OCI-LY1 (cell line): ENCODE data around the gene EPHA8.

ENCODE experiments used
- EZH2 ChIP-seq: fragments of 200-600 bp; sonication (generic), shearing (Covaris generic); IDR thresholded peaks from 2 replicates; pipeline ENCODE4 v1.8.0; 2017; ENCODE audit warnings: borderline replicate concordance, mixed run types, mild to moderate bottlenecking, antibody characterized with exemption, low read length, moderate library complexity, mixed read lengths
- TF ChIP-seq, protein P1 (sequence below): fragments of 200-600 bp; sonication (generic), shearing (Covaris generic); IDR thresholded peaks from 2 replicates; pipeline ENCODE4 v1.5.1; 2017; ENCODE audit warnings: mild to moderate bottlenecking, antibody characterized with exemption, low read length, moderate library complexity, mixed read lengths

DNA sequence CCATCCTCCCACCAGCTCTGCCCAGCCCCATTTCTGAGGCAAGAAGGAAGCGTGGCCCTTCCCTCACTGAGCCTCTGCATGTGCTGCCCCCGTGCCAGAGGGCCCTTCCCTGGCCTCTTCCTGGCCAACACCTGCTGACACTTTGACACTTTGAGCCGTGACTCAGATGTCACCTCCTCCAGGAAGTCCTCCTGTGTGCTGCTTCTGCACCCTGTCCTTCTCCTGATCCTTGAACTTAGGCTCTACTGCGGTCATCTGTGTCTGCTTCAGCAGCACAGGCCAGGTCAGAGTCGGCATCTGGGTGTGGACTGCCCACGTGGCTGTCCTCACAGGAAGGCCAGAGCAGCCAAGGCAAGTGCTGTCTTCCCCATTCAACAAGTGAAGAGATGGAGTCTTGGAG is 19.6 kb upstream of the EPHA8 start:
- TF ChIP-seq, protein P1, sequence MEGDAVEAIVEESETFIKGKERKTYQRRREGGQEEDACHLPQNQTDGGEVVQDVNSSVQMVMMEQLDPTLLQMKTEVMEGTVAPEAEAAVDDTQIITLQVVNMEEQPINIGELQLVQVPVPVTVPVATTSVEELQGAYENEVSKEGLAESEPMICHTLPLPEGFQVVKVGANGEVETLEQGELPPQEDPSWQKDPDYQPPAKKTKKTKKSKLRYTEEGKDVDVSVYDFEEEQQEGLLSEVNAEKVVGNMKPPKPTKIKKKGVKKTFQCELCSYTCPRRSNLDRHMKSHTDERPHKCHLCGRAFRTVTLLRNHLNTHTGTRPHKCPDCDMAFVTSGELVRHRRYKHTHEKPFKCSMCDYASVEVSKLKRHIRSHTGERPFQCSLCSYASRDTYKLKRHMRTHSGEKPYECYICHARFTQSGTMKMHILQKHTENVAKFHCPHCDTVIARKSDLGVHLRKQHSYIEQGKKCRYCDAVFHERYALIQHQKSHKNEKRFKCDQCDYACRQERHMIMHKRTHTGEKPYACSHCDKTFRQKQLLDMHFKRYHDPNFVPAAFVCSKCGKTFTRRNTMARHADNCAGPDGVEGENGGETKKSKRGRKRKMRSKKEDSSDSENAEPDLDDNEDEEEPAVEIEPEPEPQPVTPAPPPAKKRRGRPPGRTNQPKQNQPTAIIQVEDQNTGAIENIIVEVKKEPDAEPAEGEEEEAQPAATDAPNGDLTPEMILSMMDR: no peak
- TF ChIP-seq EZH2: no peak
